SH-SY5Y (cell line): ENCODE measurements around the gene LPO.

Experiments
- GATA2 ChIP-seq: IDR thresholded peaks from 2 replicates; pipeline ENCODE4 v1.6.1; 2011; ENCODE audit warnings: mild to moderate bottlenecking, low read depth, low read length
- GATA3 ChIP-seq: IDR thresholded peaks from 2 replicates; pipeline ENCODE4 v1.6.1; 2011; ENCODE audit warnings: low read depth, mild to moderate bottlenecking, low read length, moderate library complexity

LPO gene

GRCh38 chr17:58238147-58238634, at the start of gene LPO:
Gene LPO, plus strand, starts transcription at chr17:58238584. Its CDS starts 4,396 bp downstream, at chr17:58242980.
- TF ChIP-seq GATA3 (no peak), GATA2 (no peak)

GRCh38 chr17:58189436-58190146, 48.8 kb upstream of the LPO start:
- TF ChIP-seq GATA3 (no peak), GATA2 (no peak)

GRCh38 chr17:58191241-58191896, 47.0 kb upstream of the LPO start:
- TF ChIP-seq GATA3 (no peak), GATA2 (no peak)

- no peak for TF ChIP-seq GATA3
- TF ChIP-seq GATA2: no peak
Measured at GRCh38 chr17:58192612-58193011, 45.8 kb upstream of the LPO start, which contains the start of gene EPX. Gene EPX, plus strand, starts transcription at chr17:58192726. Its CDS starts 121 bp downstream, at chr17:58192847.

GRCh38 chr17:58193641-58194255, 44.6 kb upstream of the LPO start:
- TF ChIP-seq GATA3: no peak
- TF ChIP-seq GATA2: no peak

- TF ChIP-seq GATA3 (no peak), GATA2 (no peak)
Measured at GRCh38 chr17:58195518-58196123, 42.8 kb upstream of the LPO start.

- no peak for TF ChIP-seq GATA3
- no peak for TF ChIP-seq GATA2
Measured at GRCh38 chr17:58196610-58197009, 41.8 kb upstream of the LPO start.

- TF ChIP-seq GATA3: no peak
- no peak for TF ChIP-seq GATA2
Measured at GRCh38 chr17:58200024-58200633, 38.3 kb upstream of the LPO start.

GRCh38 chr17:58202859-58203258, 35.5 kb upstream of the LPO start:
- TF ChIP-seq GATA3: no peak
- TF ChIP-seq GATA2: no peak

GRCh38 chr17:58204796-58205195, 33.6 kb upstream of the LPO start:
- TF ChIP-seq GATA2 (no peak), GATA3 (no peak)

- TF ChIP-seq GATA2: no peak
- TF ChIP-seq GATA3: no peak
Measured at GRCh38 chr17:58205936-58206335, 32.4 kb upstream of the LPO start.

GRCh38 chr17:58207451-58207850, 30.9 kb upstream of the LPO start:
- TF ChIP-seq GATA3: no peak
- no peak for TF ChIP-seq GATA2

GRCh38 chr17:58208344-58208743, 30.0 kb upstream of the LPO start:
- TF ChIP-seq GATA2 (no peak), GATA3 (no peak)

GRCh38 chr17:58210922-58211321, 27.5 kb upstream of the LPO start:
- no peak for TF ChIP-seq GATA2
- no peak for TF ChIP-seq GATA3

- TF ChIP-seq GATA3 (no peak), GATA2 (no peak)
Measured at GRCh38 chr17:58215685-58216084, 22.7 kb upstream of the LPO start.
